Uterus (tissue), 2 donors: ENCODE measurements around the gene FHAD1.

ENCODE experiments used
- CTCF ChIP-seq, 4 experiments: fragments of 200-600 bp in 2 of 4; fragments of 450-650 bp in 2 of 4; sonication (generic) in 2 of 4; IDR thresholded peaks; one replicate each; pipeline ENCODE4 v1.5.1; 2016 to 2019; ENCODE audit warnings: antibody characterized with exemption in 4 of 4, mild to moderate bottlenecking in 2 of 4, moderate library complexity in 1 of 4
- POLR2A ChIP-seq, 2 donors: fragments of 450-650 bp; IDR thresholded peaks; one replicate each; pipeline ENCODE4 v1.6.1; 2016; ENCODE audit warnings: antibody characterized with exemption in 2 of 2, mild to moderate bottlenecking in 1 of 2, moderate library complexity in 1 of 2

- TF ChIP-seq POLR2A (IDR thresholded peaks at IDR 0.05) (no peak), CTCF (IDR thresholded peaks at IDR 0.05) (no peak)
Observed at GRCh38 chr1:15442119-15442518, 195.1 kb downstream of the FHAD1 start.
